ENCODE measurements around the gene ONECUT1. TPM values are rescaled to one million over a fixed set of nuclear protein-coding genes. Genes with fewer than 3 reads are reported as not detected.

The ONECUT1 gene
- total RNA-seq, 1 donor from 2014 or later, result 0.15 TPM

GRCh38 chr15:52799145-52799811, 9.1 kb upstream of the ONECUT1 start:
- H3K36me3 Mint-ChIP-seq (ENCODE audit: low read depth), result no peaks in the 10 kb centered on the region
- peaks cover 9% of the 10 kb centered on the region for H3K4me1 Mint-ChIP-seq (ENCODE audit: low read depth)
- no peak for DNase-seq (ENCODE audit: low spot score)
- peaks cover 77% of the 10 kb centered on the region for H3K27me3 Mint-ChIP-seq (ENCODE audit: low read depth)
- H3K27ac Mint-ChIP-seq (ENCODE audit: unreplicated experiment), result no peak overlapping the region
- no peak overlapping the region for H3K4me3 Mint-ChIP-seq (ENCODE audit: unreplicated experiment)
- TF ChIP-seq, protein P1, sequence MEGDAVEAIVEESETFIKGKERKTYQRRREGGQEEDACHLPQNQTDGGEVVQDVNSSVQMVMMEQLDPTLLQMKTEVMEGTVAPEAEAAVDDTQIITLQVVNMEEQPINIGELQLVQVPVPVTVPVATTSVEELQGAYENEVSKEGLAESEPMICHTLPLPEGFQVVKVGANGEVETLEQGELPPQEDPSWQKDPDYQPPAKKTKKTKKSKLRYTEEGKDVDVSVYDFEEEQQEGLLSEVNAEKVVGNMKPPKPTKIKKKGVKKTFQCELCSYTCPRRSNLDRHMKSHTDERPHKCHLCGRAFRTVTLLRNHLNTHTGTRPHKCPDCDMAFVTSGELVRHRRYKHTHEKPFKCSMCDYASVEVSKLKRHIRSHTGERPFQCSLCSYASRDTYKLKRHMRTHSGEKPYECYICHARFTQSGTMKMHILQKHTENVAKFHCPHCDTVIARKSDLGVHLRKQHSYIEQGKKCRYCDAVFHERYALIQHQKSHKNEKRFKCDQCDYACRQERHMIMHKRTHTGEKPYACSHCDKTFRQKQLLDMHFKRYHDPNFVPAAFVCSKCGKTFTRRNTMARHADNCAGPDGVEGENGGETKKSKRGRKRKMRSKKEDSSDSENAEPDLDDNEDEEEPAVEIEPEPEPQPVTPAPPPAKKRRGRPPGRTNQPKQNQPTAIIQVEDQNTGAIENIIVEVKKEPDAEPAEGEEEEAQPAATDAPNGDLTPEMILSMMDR (IDR thresholded peaks at IDR 0.05), result no peak
- H3K9me3 Mint-ChIP-seq (ENCODE audit: low read depth), result no peaks in the 10 kb centered on the region

DNA sequence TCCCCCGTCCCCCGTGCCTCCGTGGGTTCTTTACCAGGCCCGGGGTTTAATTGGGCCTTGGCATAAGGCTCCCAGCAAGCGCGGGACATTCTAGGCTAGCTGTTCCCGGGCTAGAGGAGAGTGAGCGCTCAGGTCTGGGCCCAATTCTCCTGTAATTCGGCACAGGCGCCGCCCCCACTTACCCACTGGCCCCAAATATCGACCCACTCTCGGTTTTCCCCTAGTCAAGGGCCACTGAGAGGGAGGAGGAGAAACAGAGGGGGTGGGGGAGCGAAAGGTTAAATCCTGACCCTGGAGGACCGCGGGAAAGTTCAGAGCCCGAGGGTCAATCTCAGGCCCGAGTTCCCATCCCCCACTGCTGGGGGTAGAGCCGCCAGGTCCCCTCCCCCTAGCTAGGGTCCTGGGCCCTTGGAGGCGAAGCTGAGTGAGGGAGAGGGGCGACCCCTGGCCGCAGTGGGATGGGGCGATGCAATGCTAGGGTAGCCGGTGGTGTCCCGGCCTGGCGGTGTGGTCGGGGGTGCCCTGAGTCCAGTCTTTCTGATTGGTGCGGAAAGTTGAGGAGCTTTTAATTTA, 8.5 kb upstream of the ONECUT1 start:
- no peaks in the 10 kb centered on the region for H3K36me3 Mint-ChIP-seq (ENCODE audit: low read depth)
- DNase-seq (ENCODE audit: low spot score), result no peak
- H3K4me1 Mint-ChIP-seq (ENCODE audit: low read depth), result peaks cover 5% of the 10 kb centered on the region
- no peak overlapping the region for H3K4me3 Mint-ChIP-seq (ENCODE audit: unreplicated experiment)
- H3K27ac Mint-ChIP-seq (ENCODE audit: unreplicated experiment), result no peak overlapping the region
- TF ChIP-seq, protein P1 (IDR thresholded peaks at IDR 0.05), result no peak
- H3K9me3 Mint-ChIP-seq (ENCODE audit: low read depth), result no peaks in the 10 kb centered on the region
- H3K27me3 Mint-ChIP-seq (ENCODE audit: low read depth), result peaks cover 75% of the 10 kb centered on the region

GRCh38 chr15:52797625-52798501, 7.7 kb upstream of the ONECUT1 start:
- no peaks in the 10 kb centered on the region for H3K4me1 Mint-ChIP-seq (ENCODE audit: low read depth)
- TF ChIP-seq, protein P1 (IDR thresholded peaks at IDR 0.05), result no peak
- no peak for DNase-seq (ENCODE audit: low spot score)
- no peak overlapping the region for H3K27ac Mint-ChIP-seq (ENCODE audit: unreplicated experiment)
- H3K9me3 Mint-ChIP-seq (ENCODE audit: low read depth), result no peaks in the 10 kb centered on the region
- H3K36me3 Mint-ChIP-seq (ENCODE audit: low read depth), result no peaks in the 10 kb centered on the region
- H3K4me3 Mint-ChIP-seq (ENCODE audit: unreplicated experiment), result no peak overlapping the region
- peaks cover 71% of the 10 kb centered on the region for H3K27me3 Mint-ChIP-seq (ENCODE audit: low read depth)

GRCh38 chr15:52796753-52797520, 6.8 kb upstream of the ONECUT1 start:
- H3K4me3 Mint-ChIP-seq (ENCODE audit: unreplicated experiment), result no peak overlapping the region
- no peak overlapping the region for H3K27ac Mint-ChIP-seq (ENCODE audit: unreplicated experiment)
- peaks cover 68% of the 10 kb centered on the region for H3K27me3 Mint-ChIP-seq (ENCODE audit: low read depth)

More at GRCh38 chr15:52796753-52797520, 6.8 kb upstream of the ONECUT1 start:
- Mint-ChIP-seq H3K9me3 (ENCODE audit: low read depth) (no peaks in the 10 kb centered on the region), H3K4me1 (ENCODE audit: low read depth) (no peaks in the 10 kb centered on the region), H3K36me3 (ENCODE audit: low read depth) (no peaks in the 10 kb centered on the region)
- DNase-seq (ENCODE audit: low spot score), result no peak
- TF ChIP-seq, protein P1 (IDR thresholded peaks at IDR 0.05), result no peak
